Heart right ventricle (tissue), 16 donors: ENCODE results near the gene NR2C2. TPM values are rescaled to one million over a fixed set of nuclear protein-coding genes. Genes with fewer than 3 reads are reported as not detected.

Experiments used
- ATAC-seq, 8 donors: fragments of 200-7000 bp; cut with Tn5 transposase; one replicate each; pipeline ENCODE4 v1.9.1; 2020; ENCODE audit warnings: mild to moderate bottlenecking in 8 of 8, moderate library complexity in 8 of 8, moderate number of reproducible peaks in 1 of 8
- DNase-seq, 2 donors: peaks; one replicate each; pipeline ENCODE4 v3.0.0-alpha.2; 2020
- H3K27ac ChIP-seq, 10 donors: fragments of 200-600 bp; sonication (generic) in 2 of 10; one replicate each; pipeline versions ENCODE4 v1.5.0 to v1.8.0; 2020 to 2022; ENCODE audit warnings: mild to moderate bottlenecking in 3 of 10
- H3K27me3 ChIP-seq, 7 donors: fragments of 200-600 bp; one replicate each; pipeline ENCODE4 v1.8.0; 2021 to 2022; ENCODE audit warnings: mild to moderate bottlenecking in 2 of 7
- H3K36me3 ChIP-seq, 9 donors: fragments of 200-600 bp; sonication (generic) in 1 of 9; one replicate each; pipeline versions ENCODE4 v1.5.0 to v1.8.0; 2020 to 2022; ENCODE audit warnings: mild to moderate bottlenecking in 2 of 9
- H3K4me1 ChIP-seq, 9 donors: fragments of 200-600 bp; sonication (generic) in 1 of 9; one replicate each; pipeline versions ENCODE4 v1.5.0 to v1.8.0; 2020 to 2022; ENCODE audit warnings: mild to moderate bottlenecking in 4 of 9
- H3K4me3 ChIP-seq, 10 donors: fragments of 200-600 bp; sonication (generic) in 2 of 10; one replicate each; pipeline versions ENCODE4 v1.5.0 to v1.8.0; 2020 to 2022; ENCODE audit warnings: mild to moderate bottlenecking in 7 of 10, moderate library complexity in 2 of 10
- H3K9me3 ChIP-seq, 11 donors: fragments of 200-600 bp in 10 of 11; sonication (generic) in 2 of 11; one replicate each; pipeline versions ENCODE4 v1.5.0 to v1.8.0; 2013 to 2022; ENCODE audit warnings: mild to moderate bottlenecking in 2 of 11, control low read depth in 1 of 11, moderate library complexity in 1 of 11
- WGBS, 2 donors: extraction: QIAGEN DNeasy Blood & Tissue Kit; methylation state at CpG; one replicate each; pipeline ENCODE4 v1.1.7; 2013; ENCODE audit warnings: inconsistent platforms in 1 of 2; 5-methylcytosine and 5-hydroxymethylcytosine counted together
- intact Hi-C, 10 donors: fragments of 100-400 bp; cut with DNase I; formaldehyde crosslinking; loops; one replicate each; pipeline versions ENCODE4 v1.11.1 to v1.14.2; 2022
- polyA plus RNA-seq, 2 donors: library from polyadenylated mRNA; stranded (reverse); fragments of 200-250 nt; gene quantifications; one replicate each; pipeline ENCODE4 v1.2.3, GENCODE V29; 2013
- total RNA-seq, 10 donors: library from RNA; stranded (reverse); fragmentation: NEBNext Ultra II Directional in 3 of 10; extraction: Animal tissue kit (Norgen Biotek cat#: 25700) in 3 of 10; gene quantifications; one replicate each; pipeline versions ENCODE4 v1.2.1 to v1.2.4, GENCODE V29; 2021 to 2023
- TF ChIP-seq, protein P1 (sequence below), 9 donors: fragments of 200-600 bp; sonication (generic) in 2 of 9; IDR thresholded peaks; one replicate each; pipeline versions ENCODE4 v1.5.0 to v1.8.0; 2021 to 2022; ENCODE audit warnings: antibody characterized with exemption in 9 of 9, mild to moderate bottlenecking in 5 of 9, moderate library complexity in 1 of 9
- donor health status: Arrhythmogenic right ventricular cardiomyopathy.
- donor health status: ischemic (EF 13 %, LVEDD 7.1; RV severe dilation, severe dysfunction).
- donor health status: healthy with polysubstance abuse.
- donor health status: DM: no; HTN: yes; CAD: no.
- donor health status: DM: no; HTN: no; CAD: no.
- donor health status: ischemic (EF 25% LVEDD 6.9; RV normal size, moderate dysfunction).
- donor health status: ischemic (EF 25% LVEDD 5.7; RV mildly dilated, moderate dysfunction).
- donor health status: healthy.
- donor health status: DM: yes; HTN: yes; CAD: no.
- donor health status: Ischemic cardiomyopathy.
- donor health status: ischemic (EF 35%, LVEDD 5.7; RV mildly dilated, moderate dysfunction).
- donor health status: nonischemic (EF 11% LVEDD 7.7; RV severe dilation, severe dysfunction).
- donor health status: DM: yes; HTN: yes; CAD: no.
- donor health status: PGD.
- donor health status: ischemic (EF 29% LVEDD 5.4; RV normal size, mild dysfunction).
- donor health status: nonischemic (EF 23%, LVEDD 6.1; RV moderate dilation, normal function).

NR2C2 gene
- total and polyA plus RNA-seq, 12 donors: 6.5 to 33.8 (median 27.1) TPM

DNA sequence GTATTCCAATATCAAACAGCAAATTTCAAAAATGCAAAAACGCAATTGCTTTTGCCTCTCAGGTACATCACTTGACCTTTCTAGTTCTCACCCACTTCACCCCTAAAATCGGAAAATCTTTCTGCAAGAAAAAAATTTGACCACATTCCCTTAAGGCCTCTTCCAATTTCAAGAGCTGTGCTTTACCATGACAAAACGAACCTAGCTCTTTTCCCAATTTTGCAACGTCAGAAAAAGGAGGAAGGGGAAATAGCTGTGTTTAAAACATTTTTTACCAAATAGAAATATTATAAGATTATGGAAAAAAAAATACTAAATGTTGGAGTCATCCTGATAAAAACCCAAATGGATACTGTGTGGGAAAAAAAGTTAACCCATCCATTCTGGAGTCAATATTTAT lies 1.1 kb upstream of the NR2C2 start:
- Histone ChIP-seq H3K4me1 (peaks cover 11 to 51% (median 41%) of the 10 kb centered on the region in 9 donors), H3K27ac (peak overlapping the region in 8 of 10 donors; percentile 96 to 100 (median 99)), H3K4me3 (peak overlapping the region; percentile 74 to 96 (median 86)), H3K9me3 (no peaks in the 10 kb centered on the region), H3K36me3 (peaks cover 0 to 42% (median 20%) of the 10 kb centered on the region in 9 donors), H3K27me3 (no peaks in the 10 kb centered on the region)
- intact Hi-C loops: loop anchor here in 7 of 10 donors (5.0 to 10.0 kb wide), 4 partner anchors 69 to 151 kb away; partner anchors contain the start of genes MRPS25 (in 3 of the 7) and RBSN (in 1 of the 7)
- WGBS, 2 donors: 27 to 28% methylated on average over 4 of the region's 4 CpGs
- no peak for ATAC-seq
- TF ChIP-seq, protein P1, sequence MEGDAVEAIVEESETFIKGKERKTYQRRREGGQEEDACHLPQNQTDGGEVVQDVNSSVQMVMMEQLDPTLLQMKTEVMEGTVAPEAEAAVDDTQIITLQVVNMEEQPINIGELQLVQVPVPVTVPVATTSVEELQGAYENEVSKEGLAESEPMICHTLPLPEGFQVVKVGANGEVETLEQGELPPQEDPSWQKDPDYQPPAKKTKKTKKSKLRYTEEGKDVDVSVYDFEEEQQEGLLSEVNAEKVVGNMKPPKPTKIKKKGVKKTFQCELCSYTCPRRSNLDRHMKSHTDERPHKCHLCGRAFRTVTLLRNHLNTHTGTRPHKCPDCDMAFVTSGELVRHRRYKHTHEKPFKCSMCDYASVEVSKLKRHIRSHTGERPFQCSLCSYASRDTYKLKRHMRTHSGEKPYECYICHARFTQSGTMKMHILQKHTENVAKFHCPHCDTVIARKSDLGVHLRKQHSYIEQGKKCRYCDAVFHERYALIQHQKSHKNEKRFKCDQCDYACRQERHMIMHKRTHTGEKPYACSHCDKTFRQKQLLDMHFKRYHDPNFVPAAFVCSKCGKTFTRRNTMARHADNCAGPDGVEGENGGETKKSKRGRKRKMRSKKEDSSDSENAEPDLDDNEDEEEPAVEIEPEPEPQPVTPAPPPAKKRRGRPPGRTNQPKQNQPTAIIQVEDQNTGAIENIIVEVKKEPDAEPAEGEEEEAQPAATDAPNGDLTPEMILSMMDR (IDR thresholded peaks at IDR 0.05): no peak
- no peak for DNase-seq

DNA sequence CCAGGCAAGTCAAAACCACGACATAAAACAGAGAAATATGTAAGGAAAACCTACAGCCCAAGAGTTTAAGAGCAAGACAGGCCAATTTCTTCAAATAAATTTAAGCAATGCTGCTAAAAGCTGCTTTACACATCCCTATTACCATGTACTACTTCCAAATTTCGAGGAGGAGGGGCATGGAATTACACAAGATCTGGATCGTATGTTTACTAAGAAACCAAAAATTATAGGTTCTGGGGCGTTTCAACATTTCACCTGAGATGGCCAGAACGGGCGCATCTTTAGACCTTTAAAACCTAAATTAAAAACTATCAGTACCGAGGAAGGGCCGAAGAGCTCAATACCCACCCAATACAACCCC lies 664 bp upstream of the NR2C2 start:
- no peak for ATAC-seq

DNA sequence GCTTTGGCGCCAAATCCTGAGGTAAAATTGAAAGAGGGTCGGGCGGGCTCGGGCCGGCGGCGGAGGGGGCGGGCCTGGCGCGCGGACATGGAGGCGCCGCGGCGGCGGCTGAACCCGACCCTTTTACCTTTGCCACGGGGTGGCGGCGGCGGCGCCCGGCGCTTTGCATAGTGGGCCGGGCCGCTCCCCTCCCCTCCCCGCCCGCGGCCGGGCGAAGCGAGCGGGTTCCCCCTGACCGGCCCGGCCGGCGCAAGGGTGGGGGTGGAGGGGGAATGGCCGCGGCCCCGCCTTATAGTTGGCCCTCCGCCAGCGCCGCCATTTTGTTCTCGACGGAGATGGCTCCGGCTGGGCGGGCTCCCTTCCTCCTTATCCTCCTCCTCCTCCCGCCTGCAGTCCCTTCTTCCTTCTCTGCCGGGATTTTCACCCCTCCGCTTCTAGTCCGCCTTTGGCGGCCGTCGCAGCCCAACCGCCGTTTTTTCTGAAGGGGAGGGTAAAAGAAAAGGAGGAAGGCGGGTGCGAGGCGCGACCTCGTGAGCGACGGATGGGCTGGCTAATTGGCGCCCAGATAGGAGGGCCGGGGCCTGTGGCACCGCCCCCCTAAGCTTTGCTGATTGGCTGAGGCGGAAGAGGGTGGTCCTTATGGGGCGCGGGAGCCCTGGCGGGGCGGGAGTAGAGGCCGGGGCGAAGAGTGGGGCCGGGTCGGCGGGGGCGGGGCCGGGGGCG lies 664 bp downstream of the NR2C2 start:
- peaks cover 11 to 55% (median 35%) of the 10 kb centered on the region in 9 donors for H3K4me1 ChIP-seq
- 0% methylated on average over 48 to 78 of the region's 79 CpGs for WGBS, 2 donors
- DNase-seq (peak; percentile 97), ATAC-seq (peak; percentile 96 to 99 (median 98))
- intact Hi-C loops: loop anchor here in 7 of 10 donors (1.0 to 10.0 kb wide), 5 partner anchors 67 to 297 kb away; partner anchors contain the start of genes MRPS25 (in 3 of the 7), CCDC174 (in 1 of the 7) and RBSN (in 1 of the 7)
- peak overlapping the region; percentile 74 to 96 (median 86) for H3K4me3 ChIP-seq
- no peaks in the 10 kb centered on the region for H3K9me3 ChIP-seq
- TF ChIP-seq, protein P1 (IDR thresholded peaks at IDR 0.05): peak in 2 of 9 donors; percentile 6 to 13
- H3K27ac ChIP-seq: peak overlapping the region; percentile 96 to 100 (median 99)
- peaks cover 0 to 31% (median 20%) of the 10 kb centered on the region in 9 donors for H3K36me3 ChIP-seq
- no peaks in the 10 kb centered on the region for H3K27me3 ChIP-seq

More for the DNA sequence above, 664 bp upstream of the NR2C2 start:
- intact Hi-C loops: loop anchor here in 7 of 10 donors (1.0 to 10.0 kb wide), 5 partner anchors 68 to 295 kb away; partner anchors contain the start of genes MRPS25 (in 3 of the 7), CCDC174 (in 1 of the 7) and RBSN (in 1 of the 7)
- H3K36me3 ChIP-seq: peaks cover 0 to 42% (median 20%) of the 10 kb centered on the region in 9 donors
- H3K9me3 ChIP-seq: no peaks in the 10 kb centered on the region
- peak overlapping the region; percentile 74 to 96 (median 86) for H3K4me3 ChIP-seq
- 0% methylated on average over 8 of the region's 8 CpGs for WGBS, 2 donors
- TF ChIP-seq, protein P1 (IDR thresholded peaks at IDR 0.05): no peak
- H3K4me1 ChIP-seq: peaks cover 11 to 52% (median 38%) of the 10 kb centered on the region in 9 donors
- no peak for DNase-seq
- no peaks in the 10 kb centered on the region for H3K27me3 ChIP-seq
- H3K27ac ChIP-seq: peak overlapping the region; percentile 96 to 100 (median 99)

DNA sequence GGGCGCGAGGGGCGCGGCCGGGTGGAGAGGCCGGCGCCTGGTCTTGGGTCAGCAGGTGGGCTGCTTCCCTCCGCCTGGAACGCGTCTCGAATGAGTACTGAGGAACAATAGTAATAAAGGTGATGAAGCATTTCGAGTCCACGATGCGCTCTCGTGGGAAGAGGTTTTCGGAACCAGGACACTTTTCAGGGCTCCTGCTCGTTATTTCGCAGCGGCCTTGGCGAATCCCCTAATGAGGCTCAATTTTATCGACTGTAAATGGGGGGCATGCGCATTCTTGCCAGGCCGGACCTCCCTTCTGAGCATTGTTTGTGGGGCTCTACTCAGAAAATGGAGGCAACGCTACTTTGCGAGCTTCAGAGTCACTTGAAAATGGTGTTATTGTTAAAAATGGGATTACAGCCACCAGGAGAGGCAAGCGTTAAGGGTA lies 1.2 kb downstream of the NR2C2 start:
- Histone ChIP-seq H3K9me3 (no peaks in the 10 kb centered on the region), H3K4me3 (peak overlapping the region; percentile 26 to 96 (median 82)), H3K36me3 (peaks cover 0 to 25% (median 17%) of the 10 kb centered on the region in 9 donors), H3K4me1 (peaks cover 11 to 55% (median 35%) of the 10 kb centered on the region in 9 donors), H3K27ac (peak overlapping the region; percentile 42 to 100 (median 98)), H3K27me3 (no peaks in the 10 kb centered on the region)
- WGBS, 2 donors: 3 to 4% methylated on average over 21 to 26 of the region's 26 CpGs
- DNase-seq: no peak
- intact Hi-C loops: loop anchor here in 7 of 10 donors (5.0 to 10.0 kb wide), 4 partner anchors 66 to 149 kb away; partner anchors contain the start of genes MRPS25 (in 3 of the 7) and RBSN (in 1 of the 7)
- TF ChIP-seq, protein P1 (IDR thresholded peaks at IDR 0.05): no peak
- ATAC-seq: no peak
